Measurements from ENCODE around the gene SYTL3.
A peak's percentile ranks its signal among the peaks of the same experiment; 100 is the strongest.

GRCh38 chr6:158633127-158633526, 16.7 kb upstream of the SYTL3 start:
- TF ChIP-seq POLR2AphosphoS5 (IDR thresholded peaks at IDR 0.05) (peak in 1 of 3 donors; percentile 24), CTCF (IDR thresholded peaks at IDR 0.05 in 8 of 11, conservative IDR thresholded peaks at IDR 0.05 in 3 of 11) (no peak), POLR2A (IDR thresholded peaks at IDR 0.05) (no peak)

Measured in spleen (tissue), 7 donors.